CD4-positive, alpha-beta T cell treated with Interleukin-21 for 1 hour (primary cell): ENCODE results near the gene ADCY1.

ENCODE experiments used
- DNase-seq: peaks from one replicate; pipeline ENCODE4 v3.0.0-alpha.2; 2020

ADCY1 gene

DNA sequence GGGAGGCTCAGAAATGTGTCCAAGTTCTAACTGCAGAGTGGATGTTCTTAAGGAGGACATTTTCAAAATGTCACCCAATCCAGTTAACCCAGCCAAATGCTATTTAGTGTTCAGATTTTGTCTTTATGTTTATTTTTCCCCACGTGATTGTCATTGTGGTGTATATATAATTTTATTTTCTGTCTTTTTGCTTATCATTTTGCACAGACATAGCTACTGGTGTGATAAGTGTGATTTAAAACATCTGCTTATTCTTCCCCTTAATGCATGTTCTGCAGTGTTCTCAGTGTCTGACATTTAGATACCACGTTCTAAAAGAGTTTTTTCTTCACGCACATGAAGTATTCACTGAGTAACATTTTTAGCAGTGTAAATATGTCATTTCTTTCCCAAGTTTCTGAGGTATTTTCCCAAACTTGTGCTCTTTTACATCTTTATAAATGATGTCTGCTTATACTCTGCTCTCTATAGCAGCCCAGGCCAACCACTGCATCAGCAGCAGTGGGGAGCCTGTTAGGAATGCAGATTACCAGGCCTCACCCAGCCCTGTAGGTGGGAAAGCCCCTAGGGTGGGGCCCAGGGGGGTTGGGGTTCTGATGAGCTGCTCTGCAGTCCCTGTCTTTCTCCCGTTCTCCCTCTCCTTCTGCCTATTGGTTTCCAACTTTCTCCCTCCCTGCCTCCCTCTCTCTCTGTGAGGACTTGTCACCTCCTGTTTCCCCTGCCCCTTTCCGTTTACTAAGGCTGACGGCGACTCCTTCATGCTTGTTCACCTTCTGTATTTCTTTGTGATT, 20.8 kb downstream of the ADCY1 start:
- no peak for DNase-seq

DNA sequence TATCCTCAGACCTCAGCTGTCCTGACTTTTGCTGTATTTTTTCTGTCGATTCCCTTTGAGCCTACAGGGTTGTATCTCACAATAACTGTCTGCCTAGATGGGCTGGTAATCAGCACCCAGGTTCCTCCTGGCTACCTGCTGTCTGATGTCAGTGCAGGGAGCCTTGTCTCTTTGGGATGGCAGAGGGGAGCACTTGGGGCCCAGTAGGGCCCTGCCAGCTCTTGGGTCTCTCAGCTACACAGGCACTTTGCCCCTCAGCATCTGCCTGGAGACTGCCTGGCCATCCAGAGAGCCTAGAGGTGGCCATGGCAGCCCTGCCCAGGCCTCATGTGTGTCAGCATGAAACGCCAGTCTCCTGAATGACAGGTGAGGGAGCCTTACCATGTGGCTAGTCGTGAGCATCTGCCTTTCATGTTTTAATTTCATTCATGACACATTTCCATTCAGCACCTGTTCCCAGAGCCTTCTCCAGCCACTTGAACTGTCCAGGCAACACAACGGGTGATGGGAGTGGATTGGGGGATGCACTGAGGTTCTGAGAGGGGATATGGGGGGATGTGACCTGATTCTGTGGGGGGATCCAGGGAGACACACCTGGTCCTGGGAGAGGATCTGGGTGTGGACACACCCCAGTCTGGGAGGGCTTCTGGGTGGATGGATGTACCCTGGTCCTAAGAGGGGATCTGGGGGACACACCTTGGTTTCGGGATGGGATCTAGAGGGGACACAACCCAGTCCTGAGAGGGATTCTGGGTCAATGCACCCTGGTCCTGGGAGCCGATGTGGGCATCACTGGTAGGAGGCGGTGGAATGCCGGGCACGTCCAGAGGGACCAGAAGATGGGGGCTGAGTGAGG, 21.9 kb downstream of the ADCY1 start:
- no peak for DNase-seq

GRCh38 chr7:45596665-45597095, 22.5 kb downstream of the ADCY1 start:
- no peak for DNase-seq

- DNase-seq: no peak
Observed at GRCh38 chr7:45597286-45597984, 23.3 kb downstream of the ADCY1 start.

DNA sequence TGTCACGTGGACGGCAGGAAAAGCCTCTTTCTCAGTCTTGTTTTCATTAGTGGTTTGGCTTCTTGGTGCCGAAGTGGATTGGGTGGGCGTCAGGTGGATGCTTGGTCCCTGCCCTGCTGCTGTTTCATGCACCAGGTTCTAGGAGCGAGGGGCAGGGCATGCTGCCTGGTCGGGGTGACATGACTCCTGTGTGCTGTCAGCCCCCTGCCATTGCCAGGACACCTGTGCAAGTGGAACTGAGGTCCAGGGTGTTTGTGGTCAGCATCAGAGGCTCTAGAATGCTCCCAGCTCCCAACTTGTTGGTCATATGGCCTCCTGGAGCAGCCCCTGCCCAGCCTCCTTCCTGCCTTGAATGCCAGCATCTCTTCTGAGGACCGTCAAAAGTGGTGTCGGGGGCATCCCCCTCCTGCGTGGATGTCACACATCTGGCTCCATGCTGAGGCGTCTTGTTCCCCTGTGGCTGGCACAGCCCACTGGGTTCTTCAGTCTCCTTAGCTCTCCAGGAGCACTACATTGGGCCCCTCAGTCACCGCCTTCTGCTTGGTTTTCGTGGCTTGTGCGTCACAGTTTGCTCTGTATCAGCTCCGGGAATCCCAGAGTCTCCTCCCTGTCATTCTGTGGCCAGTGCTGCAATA, 24.8 kb downstream of the ADCY1 start:
- DNase-seq: no peak

GRCh38 chr7:45599851-45600706, 25.9 kb downstream of the ADCY1 start:
- DNase-seq: no peak

- no peak for DNase-seq
Observed at GRCh38 chr7:45601094-45601493, 26.9 kb downstream of the ADCY1 start.

DNA sequence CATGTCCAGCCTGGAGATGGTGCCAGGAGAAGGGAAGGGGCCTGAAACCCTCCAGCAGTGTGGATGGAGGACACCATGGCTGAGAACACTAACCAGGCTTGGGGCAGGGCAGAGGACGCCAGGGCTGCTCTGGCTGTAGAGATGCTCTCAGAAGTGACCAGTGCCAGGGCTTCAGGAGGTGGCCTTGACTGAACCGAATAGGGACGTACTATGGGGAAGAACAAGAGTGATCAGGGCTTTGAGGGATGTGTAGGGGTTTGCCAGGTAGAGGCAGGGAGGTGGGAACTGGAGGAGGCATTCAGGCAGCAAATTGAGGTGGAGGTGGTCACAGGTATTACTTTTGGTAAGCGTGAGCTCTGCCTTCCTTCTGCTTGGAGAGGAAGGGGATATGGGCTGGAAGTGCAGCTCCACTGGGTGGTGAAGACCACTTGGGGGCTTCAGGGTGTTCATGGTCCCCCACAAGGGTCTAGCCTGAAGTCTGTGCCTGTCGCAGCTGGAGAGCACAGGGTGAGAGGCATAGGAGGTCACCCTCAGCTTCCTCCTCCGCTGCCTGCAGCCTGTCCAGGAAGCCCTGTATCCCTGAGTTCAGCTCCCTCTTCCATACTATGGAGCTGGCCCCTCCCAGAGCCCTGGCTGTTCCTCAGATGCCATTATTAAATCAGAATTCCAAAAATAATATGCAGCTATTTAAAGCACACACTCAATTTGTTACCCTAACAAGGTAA, 27.8 kb downstream of the ADCY1 start:
- no peak for DNase-seq

DNA sequence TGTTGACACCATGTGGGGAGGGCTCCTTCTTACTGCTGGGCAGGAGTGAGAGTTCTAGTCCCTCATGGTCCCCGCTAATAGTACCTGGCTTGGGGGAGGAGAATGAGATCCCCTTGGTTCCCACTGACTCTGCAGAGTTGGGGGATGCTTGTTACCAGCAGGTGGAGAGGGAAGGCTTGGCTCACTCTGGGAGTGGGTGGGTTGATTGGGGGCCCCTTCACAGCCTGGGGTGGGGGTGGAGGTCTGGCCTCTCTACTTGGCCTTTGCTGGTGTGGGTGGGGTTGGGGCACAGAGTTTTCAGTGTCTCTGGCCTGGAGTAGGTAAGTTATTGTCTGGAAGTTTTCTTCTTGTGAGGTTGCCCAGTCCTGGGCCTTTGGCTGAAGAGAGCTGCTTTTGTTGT, 31.9 kb downstream of the ADCY1 start:
- DNase-seq: no peak

DNA sequence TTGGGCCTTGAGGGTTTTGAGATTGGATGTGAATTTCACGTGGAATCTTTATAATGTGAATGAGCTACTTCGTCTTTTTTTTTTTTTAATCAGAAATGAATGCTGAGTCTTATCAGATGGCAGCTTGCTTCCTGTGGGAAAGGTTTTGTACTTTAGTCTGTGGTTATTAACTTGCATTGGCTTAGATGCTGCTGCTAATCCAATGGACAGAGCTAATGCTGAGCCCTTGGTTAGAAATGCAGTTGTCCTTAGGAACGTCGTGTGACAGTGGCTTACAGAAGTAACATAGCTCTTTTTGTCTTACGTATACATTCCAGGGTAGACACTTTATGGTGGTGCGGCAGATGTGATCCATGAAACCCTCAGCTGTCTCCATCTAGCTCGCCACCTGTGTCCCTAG, 32.8 kb downstream of the ADCY1 start:
- no peak for DNase-seq

DNA sequence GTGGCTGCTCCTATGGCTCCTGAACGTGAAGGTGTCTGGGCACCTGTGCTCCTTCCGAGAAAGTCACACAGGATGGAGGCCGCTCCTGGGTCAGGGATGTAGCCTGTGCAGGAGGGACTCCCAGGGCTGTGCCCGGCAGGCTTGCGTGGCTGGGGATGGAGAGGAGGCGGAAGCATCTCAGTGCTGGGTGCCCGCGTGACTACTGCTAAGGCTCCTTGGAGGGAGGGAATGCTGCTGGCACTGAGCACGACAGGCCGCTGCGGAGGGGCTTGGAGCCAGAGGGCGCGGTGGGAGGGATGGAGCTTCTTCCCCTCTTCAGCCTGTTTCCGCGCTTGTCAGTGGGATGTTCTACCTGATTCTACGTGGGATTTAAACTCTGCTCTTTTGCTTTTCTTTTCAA, 35.0 kb downstream of the ADCY1 start:
- DNase-seq: no peak

DNA sequence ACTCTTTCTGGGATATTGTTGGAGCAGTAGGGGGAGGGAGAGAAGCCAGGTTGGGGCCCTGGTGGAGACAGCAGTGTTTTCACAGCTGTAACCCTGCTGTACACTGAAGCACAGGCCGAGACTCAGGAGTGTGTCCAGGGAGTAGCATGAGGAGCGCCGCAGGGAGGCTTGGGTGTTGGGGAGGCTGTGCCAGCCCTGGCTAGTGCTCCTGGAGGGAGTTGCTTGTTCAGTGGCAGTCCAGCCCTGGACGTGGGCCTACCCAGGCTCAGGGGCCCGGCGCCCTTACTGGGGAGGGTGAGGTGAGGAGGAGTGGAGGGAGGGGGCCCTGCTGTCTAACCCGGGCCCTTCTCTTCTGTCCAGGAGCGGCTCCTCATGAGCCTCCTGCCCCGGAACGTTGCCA, 35.9 kb downstream of the ADCY1 start:
- no peak for DNase-seq

- no peak for DNase-seq
Observed at GRCh38 chr7:45610660-45611299, 36.6 kb downstream of the ADCY1 start.

DNA sequence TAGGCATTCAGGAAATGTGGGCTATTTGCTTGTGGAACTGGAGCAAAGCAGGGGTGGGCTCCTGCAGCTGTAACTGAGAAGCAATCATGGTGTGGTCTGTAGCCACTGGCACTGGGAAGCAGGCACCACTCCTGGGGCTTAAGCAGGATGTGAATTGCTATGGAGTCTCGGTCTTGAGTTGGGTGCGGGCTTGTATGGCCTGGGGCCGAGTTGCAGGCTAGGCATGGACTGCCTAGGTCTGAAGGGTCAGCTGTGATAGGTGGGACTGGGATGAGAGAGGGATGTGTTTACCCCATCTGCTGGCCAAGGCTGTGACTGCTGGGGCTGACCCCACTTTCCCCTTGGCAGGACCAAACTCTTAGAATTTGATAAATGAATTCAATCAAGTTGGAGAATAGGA, 43.0 kb downstream of the ADCY1 start:
- no peak for DNase-seq

DNA sequence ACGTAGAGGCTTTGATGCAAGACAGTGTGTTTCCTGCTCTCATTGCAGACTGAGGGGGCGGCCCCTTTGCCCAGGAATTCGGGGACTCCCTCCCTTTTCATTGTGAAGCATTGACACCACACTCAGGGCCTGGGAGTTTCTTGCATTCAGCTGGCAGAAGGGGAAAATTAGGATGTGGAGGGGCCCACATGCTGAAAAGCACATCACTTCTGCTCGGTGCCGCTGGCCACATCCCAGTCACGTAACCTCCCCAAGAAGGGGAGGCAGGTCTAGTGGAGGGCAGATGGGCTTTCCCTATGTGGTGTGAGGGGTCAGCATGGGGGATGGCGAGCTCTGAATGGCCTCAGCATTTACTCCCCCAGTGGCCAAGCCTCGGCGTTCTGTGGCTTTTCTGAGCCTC, 47.9 kb downstream of the ADCY1 start:
- no peak for DNase-seq

DNA sequence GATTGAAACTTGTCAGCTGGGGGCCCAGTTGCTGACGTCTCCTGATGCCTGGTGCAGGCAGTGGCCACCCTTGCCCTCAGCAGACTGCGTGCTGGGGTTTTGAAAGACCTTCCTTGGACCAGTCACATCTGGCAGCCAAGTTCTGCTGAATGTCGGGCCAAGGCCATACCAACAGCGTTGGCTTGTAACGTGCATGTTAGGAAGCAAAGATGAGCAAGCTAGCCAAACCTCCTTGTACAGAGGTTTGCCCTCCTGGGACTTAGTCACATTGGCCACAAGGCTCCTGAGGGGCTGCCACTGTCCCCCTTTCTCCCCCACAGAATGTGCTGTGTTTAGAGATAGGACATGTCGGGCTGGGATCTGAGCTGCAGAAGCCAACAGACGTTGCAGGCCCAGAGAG, 49.0 kb downstream of the ADCY1 start:
- no peak for DNase-seq

DNA sequence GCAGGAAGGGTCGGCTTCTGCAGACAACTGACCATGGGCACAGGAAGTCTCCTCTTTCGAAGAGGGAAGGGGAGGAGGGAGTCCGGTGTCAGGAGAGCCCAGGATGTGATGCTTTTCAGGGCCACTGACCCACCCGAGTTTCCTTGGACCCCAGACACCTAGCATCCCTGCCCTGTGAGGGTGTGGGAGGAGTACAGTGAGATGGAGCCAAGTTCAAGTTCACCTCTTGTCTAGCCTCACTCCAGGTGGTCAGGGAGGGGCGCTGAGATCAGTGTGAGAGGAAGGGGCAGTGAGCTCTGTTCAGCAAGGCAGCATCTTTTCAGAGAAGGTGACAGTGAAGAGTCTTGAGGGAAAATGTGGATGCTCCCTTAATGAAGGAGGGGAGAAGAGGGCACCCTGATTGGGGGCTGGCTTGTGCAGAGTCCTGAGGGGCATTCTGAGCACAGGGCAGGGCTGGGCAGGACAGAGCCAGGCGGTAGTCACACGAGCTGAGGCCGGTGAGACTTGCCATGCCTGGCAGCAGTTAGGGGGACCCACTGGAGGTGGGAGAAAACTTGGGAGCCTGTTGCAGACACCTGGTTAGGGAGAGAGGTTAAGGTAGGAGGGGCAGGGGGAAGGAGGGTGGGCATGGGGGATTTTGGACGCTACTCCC, 49.7 kb downstream of the ADCY1 start:
- DNase-seq: no peak

- DNase-seq: no peak
Observed at GRCh38 chr7:45624392-45624760, 50.2 kb downstream of the ADCY1 start.

DNA sequence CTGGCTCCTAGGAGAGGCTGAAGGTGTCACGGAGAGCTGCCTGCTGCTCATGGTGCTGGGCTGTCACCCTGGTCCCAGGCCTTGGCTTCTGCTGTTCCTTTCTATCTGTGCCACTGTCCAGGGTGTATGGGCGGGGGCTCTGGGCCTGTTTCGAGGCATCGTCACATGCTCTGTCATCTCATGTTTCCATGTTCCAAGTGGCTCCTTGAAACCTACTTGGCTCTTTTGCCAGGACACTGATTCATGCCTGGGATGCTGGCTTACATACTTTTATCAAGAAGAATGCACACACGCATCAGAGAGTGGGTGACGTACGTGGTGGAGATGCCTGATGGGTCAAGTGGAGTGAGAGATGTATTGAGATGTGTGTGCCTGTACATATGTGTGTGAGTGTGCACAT, 50.9 kb downstream of the ADCY1 start:
- DNase-seq: no peak

DNA sequence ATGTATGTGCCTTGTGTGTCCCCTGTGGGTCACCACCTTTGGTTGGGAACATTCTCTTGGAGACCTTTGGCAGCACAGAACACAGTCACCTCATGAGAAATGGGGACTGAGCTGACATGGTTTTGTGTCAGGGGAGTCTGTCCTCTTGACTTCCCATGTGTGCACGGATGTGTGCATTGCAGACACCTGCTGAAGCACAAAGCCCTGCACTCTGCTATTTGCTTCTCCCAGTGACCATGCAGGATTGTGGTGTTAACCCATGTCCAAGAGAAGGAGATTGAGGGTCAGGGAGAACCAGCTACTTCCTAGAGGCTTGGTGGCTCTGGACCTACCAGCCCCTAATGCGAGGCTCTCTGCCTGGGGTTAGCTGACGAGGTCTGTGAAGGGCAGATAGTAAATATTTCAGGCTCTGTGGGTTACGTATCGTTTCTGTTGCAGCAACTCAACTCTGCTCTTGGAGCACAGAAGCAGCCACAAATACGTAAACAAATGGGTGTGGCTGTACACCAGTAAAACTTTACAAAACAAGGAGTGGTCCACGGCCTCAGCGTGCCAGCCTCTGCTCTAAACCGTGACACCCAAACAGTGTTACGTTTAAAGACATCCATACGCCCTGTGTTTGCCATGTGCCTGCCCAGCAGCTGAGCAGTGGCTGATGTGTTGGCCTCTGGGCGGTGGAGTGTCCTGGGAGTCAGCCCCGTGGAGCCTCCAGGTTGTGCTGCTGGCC, 51.7 kb downstream of the ADCY1 start:
- no peak for DNase-seq
